Hematopoietic multipotent progenitor cell treated with erythropoietin and hydrocortisone succinate and interleukin-3 and kit ligand, for 17 days (in vitro differentiated cells): Measurements from ENCODE around the gene G6PC1.
"Not testable (repeated sequence)": the region's sequence is repeated elsewhere in the genome, so short reads cannot be mapped to it uniquely, and the experiment has no call there.

Source experiments
- DNase-seq: peaks from one replicate; pipeline ENCODE4 v3.0.0-alpha.2; 2015; ENCODE audit warnings: low spot score

G6PC1 gene

GRCh38 chr17:42900460-42901331, at the start of gene G6PC1:
TSS of gene G6PC1 (plus strand) at chr17:42900799. CDS start at chr17:42900877, 78 bp downstream.
- no peak for DNase-seq

DNA sequence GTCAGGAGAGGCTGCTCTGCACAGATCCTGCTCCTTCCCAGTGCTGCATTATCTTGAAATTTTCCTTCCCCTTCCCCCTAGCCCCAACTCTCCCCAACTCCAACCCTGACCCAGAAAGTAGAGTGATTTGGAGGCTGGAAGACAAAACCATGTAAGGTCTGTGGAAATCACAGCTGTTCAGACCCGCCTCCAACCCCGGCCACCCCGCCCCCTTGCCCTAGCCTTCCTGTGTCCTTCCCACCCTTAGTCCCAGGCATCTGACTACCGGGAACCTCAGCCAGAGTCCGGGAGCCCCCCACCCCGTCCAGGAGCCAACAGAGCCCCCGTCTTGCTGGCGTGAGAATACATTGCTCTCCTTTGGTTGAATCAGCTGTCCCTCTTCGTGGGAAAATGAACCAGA, 49.6 kb upstream of the G6PC1 start, which contains the start of gene AOC3:
TSS of gene AOC3 (plus strand) at position 246 of the 400 bp plus-strand sequence. CDS start at position 391, 145 bp downstream.
- DNase-seq, result no peak

- not testable (repeated sequence) for DNase-seq
Measured at GRCh38 chr17:42851371-42852240, 49.0 kb upstream of the G6PC1 start.

- no peak for DNase-seq
Measured at GRCh38 chr17:42852351-42852750, 48.2 kb upstream of the G6PC1 start.

GRCh38 chr17:42853004-42853403, 47.6 kb upstream of the G6PC1 start:
- DNase-seq, result no peak

- no peak for DNase-seq
Measured at GRCh38 chr17:42853597-42853967, 47.0 kb upstream of the G6PC1 start.

- no peak for DNase-seq
Measured at GRCh38 chr17:42853968-42854790, 46.4 kb upstream of the G6PC1 start.

DNA sequence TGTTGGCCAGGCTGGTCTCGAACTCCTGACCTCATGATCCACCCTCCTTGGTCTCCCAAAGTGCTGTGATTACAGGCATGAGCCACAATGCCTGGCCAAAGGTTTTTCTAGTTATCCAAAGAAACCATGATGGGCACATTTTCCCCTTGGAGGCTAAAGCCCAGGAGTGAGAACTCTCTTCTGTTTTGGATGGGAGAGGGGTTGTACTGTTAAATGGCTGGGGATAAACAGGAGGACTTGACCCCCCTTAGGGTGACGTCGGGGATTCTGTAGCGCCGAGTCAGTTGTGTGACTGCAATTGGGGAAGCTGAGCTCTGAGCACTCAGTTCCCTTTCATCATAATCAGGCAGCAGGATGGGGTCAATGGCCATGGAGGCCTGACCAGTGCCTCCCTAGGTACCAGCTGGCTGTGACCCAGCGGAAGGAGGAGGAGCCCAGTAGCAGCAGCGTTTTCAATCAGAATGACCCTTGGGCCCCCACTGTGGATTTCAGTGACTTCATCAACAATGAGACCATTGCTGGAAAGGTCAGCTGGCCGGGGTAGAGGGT, 45.5 kb upstream of the G6PC1 start:
- no peak for DNase-seq

DNA sequence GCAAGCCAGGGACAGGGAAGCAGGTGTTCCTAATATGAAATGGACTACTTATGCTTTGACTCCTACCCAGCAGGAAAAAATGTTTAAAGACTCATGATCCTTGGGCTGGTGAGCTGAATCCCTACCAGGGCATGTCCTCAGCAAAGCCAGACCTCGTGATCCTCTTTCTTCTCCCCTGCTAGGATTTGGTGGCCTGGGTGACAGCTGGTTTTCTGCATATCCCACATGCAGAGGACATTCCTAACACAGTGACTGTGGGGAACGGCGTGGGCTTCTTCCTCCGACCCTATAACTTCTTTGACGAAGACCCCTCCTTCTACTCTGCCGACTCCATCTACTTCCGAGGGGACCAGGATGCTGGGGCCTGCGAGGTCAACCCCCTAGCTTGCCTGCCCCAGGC, 44.5 kb upstream of the G6PC1 start:
- not testable (repeated sequence) for DNase-seq

- DNase-seq, result not testable (repeated sequence)
Measured at GRCh38 chr17:42856516-42856915, 44.1 kb upstream of the G6PC1 start.

DNA sequence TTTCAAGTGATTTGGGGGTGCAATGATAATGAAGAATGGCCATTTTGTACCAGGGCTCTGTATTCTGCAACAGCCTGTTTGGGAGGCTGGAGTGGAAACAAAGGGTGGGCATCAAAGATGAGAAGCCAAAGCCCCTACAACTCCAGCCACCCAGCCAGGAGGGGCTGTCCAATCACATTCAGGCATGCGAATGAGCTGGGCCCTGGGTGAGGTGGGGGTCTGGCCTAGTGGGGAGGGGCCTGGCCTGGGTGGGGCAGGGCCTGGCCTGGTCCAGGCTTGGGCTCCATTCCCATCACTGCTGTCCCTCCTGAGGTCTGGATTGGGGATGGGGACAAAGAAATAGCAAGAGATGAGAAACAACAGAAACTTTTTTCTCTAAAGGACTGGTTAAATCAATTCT, 43.2 kb upstream of the G6PC1 start:
- no peak for DNase-seq

DNA sequence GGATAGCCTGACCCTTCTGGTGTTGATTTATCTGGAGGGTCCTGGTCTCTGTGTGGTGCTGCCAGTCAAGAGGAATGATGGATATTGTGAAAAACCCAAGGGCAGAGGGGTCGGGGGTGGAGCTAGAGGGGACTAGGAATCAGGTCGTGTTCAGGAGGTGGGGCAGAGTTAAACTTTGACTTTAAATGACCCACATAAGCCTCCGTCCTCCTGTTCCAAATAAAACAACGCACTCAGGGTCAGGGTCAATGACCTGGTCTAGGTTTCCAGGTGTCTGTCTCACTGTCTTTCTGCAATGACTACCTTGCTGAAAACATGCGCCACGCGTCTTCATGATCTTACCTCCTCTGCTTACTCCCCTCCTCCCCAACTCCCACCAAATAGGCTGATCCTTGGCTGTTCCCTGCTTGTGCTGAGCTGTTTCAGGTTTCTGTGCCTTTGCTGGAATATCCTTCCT, 34.9 kb upstream of the G6PC1 start:
- no peak for DNase-seq

- DNase-seq, result no peak
Measured at GRCh38 chr17:42866216-42866615, 34.4 kb upstream of the G6PC1 start.

DNA sequence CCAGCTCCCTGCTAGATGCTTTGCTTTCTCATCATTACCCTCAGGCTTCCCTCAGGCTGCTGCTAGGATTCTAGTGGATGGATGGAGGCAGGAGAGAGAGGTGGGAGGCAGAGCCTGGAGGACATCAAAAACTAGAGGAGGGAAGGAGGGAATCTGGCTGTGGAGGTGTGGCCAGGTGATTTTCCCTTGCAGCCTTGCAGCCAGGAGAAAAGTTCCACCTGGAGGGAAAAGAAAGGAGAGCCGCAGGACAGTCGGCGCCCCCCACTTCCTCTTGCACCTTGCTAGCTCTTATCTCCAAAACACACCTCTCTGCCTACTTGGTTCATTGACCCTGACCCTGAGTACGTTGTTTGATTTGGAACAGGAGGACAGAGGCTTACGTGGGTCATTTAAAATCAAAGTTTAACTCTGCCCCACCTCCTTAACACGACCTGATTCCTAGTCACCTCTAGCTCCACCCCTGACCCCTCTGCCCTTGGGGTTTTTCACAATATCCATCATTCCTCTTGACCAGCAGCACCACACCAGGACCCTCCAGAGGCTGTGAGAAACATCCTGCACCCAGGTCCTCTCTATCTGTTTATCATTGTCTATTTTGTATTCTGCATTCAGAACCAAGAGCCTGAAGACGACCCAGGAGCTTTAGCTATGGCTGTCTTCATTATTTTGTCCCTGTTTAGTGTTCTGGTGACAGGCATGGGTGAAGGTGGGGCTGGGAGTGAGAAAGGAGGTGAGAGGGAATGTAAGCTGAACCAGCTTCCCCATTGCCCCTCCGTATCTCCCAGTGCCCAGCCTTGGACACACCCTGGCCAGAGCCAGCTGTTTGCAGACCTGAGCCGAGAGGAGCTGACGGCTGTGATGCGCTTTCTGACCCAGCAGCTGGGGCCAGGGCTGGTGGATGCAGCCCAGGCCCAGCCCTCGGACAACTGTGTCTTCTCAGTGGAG, 33.7 kb upstream of the G6PC1 start:
- DNase-seq, result no peak

GRCh38 chr17:42867694-42868261, 32.8 kb upstream of the G6PC1 start:
- DNase-seq, result not testable (repeated sequence)

- DNase-seq, result no peak
Measured at GRCh38 chr17:42868338-42868737, 32.3 kb upstream of the G6PC1 start.

DNA sequence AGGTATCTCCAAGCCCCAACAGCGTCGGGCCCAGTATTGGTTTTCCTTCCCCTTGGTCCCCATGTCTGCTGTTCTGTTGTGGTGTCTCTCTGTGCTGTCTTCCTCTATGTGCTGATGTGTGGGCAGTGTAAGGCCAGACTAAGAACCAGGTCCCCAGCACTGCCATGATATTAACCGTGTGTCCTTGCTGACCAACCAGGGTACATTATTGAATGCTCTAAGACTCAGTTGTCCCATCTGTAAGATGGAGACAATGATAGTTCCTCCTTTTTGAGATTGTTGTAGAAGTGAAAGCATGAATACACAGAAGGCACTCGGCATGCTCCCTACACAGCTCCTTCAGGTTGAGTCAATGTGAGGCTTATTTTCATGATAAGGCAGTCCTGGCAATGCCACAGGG, 29.0 kb upstream of the G6PC1 start:
- DNase-seq, result no peak

DNA sequence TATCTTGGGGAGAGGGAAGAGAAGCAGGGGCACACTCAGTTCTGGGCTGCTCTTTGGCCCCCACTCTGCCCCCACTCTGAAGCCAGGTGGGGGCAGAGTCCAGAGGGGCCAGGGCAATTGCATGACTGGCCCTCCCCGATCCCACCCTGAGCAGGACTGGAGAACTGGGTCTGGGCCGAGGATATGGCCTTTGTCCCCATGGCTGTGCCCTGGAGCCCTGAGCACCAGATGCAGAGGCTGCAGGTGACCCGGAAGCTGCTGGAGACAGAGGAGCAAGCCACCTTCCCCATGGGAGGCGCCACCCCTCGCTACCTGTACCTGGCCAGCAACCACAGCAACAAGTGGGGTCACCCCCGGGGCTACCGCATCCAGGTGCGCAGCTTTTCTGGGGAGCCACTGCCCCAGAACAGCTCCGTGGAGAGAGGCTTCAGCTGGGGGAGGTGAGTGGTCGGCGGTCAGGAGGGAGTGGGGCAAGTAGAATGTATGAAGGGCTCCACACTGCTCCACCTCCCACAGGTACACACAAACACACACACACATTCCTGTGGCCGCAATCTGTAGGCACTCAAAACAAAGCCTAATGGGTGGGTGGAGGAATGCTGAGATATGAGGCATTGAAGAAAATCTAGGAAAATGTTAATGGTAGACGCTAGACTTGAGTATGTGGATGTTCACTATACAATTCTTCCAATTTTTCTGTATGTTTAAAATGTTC, 28.2 kb upstream of the G6PC1 start:
- DNase-seq, result no peak

DNA sequence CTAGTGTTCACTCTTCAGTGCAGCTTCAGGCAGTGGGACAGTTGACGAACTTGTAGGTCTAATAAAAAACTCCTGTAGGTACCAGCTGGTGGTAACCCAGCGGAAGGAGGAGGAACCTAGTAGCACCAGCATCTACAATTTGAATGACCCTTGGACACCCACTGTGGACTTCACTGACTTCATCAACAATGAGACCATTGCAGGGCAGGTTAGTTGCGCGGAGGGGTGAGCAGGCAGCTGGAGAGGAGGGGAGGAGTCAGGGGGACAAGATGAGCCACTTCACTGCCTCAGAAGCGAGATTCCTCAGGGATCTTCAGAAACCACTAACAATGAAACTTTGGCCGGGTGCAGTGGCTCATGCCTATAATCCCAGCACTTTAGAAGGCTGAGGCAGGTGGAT, 27.3 kb upstream of the G6PC1 start:
- no peak for DNase-seq
